ENCODE results near the gene GLYR1. TPM values are rescaled to one million over a fixed set of nuclear protein-coding genes. Genes with fewer than 3 reads are reported as not detected.

Gene GLYR1
- total RNA-seq = 52.7 and 53.6 TPM in 2 replicates

DNA sequence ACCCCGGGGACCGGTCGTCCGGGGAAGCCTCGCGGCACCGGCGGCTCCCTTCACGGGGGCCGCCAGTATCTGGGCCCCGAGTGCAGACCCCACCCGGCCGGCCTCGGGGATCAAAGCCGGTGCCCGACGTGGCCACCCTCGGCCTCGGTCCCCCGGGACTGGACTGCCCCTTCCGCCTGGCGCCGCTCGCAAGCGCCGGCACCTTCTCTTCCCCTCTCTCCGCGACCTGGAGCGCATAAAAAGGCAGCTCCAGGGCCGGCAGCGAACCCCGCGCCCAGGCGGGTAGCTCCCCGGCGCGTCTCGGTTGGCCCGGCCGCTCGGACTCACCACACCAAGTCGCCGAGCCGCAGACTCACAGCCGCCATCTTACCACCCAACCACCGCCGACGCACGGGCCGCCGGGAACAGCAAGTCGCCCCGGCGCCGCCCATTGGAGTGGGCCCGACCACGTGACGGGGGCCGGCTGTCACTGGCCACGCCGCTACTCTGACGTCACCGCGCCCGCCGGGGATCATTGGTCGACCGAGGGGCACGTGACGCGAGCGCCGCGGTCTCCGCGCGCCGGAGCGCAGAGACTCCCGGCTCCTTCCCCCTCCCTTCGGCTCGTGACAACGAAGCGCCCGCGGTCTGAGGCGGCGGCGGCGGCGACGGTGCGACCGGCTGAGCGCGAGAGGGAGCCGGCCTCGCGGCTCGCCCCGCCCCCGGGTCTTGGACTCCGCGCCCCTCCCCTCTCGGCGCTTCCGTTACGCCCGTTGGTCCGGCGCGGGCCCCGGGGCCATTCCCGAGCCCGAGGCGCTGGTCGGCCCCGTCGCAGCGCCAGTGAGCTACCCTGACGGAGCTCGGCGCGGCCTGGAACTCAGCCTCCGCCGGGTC lies at the start of gene GLYR1, which contains the start of gene UBN1:
Gene GLYR1 (minus strand): TSS at position 388 of the 873 bp plus-strand sequence. CDS start 23 bp downstream, at position 365.
Gene UBN1 (plus strand): TSS at position 581 of the 873 bp plus-strand sequence. CDS start 5,437 bp downstream, outside the sequence.

DNA sequence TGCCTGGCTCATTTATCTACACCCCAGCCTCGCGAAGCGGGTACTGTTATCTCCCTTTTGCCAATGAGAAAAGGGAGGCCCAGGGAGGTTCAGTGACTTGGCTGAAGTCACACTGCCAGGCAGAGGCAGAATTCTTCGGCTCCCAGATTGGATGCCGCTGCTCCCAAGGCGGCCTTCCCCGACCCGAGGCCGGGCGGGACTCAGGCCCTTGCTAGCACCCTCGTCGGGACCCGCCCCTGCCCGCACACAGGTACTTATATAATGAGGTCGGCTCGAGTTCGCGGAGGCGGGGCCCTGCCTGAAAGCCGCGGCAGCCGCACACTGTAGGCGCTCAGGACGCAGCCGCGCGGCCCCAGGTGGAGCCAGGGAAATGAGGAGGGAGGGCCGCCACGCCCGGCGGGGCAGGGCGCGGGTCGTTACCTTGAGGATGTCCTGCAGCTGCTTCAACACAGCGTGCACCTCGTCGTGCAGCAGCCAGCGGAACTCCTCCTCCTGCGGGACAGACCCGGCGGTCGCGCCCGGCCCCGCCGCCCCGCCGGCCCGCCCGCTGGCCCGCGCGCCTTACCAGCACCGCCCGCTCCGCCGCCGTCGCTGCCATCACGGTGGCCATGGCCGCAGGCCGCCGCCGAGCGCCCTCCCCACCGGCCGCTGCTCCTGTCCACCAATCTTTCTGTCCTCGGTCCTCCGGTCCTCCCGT lies 45.0 kb downstream of the GLYR1 start, which contains the start of gene ROGDI:
Gene ROGDI (minus strand): TSS at position 672 of the 697 bp plus-strand sequence. CDS start 62 bp downstream, at position 610.

DNA sequence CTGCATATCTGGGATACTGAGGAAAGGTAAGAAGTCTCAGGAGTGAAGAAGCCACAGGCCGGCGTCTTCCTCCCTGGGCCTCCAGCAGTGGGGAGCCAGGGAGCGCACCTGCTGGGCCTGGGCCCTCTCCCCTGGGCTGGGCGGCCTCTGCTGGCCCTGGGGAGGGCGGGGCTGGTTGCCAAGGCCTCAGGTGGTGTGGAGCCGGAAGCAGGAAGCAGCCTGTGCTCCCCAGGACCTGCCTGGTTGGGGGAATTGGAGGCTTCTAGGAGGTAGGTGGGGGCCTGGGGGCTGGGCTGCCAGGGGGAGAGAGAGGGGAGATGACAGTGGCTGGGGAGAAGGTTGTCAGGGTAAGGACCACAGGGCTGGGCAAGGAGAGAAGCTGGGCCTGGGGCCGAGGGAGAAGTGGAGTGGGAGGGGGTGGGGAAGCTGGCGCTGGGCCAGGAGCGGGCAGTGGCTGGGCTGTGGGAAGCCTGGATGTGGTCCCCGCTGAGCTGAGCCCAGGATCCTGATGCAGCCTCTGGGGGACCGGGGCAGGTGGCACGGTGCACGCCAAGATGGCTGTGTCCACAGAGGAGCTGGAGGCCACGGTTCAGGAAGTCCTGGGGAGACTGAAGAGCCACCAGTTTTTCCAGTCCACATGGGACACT lies 51.8 kb downstream of the GLYR1 start, which contains the start of gene SMIM22:
Gene SMIM22 (plus strand): TSS at position 189 of the 647 bp plus-strand sequence. CDS start 366 bp downstream, at position 555.

DNA sequence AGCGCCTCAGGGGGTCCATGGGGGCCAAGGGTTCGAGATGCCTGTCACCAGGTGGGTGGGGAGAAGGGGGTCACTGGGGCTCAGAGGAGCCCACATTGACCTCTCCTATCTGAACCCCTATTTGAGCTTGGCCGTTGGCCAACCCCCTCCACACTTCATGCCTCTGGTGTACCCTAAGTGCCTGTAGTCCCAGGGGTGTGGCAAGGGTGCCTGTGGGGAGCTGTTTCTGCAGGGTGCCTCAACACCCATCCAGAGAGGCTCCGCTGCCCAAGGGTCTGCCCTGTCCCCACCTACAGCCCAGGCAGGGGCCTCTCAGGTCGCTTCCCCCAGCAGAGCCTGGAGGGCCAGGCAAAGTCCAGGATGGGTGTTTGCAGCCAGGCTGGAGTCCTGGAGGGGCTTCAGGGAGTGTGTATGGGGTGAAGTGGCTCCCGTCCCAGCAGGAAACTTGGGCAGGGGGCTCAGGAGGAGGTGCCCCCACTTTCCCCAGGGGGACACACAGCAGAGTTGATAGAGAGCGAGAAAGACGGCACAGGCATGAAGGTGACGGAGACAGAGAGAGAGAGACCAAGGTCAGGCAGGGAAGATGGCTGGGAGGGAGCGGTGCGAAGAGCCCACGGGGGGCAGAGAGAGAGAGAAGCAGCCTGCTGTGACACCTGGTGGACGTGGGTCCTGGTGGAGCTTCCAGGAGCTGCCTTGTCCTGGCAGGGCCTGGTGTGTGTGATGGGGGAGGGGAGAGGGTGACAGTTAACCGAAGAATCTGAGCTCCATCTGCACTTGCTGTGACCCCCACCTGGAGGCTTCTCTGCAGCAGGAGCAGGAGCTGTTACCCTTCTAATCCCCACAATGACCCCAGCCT lies 59.2 kb downstream of the GLYR1 start, which contains the start of gene SEPTIN12:
Gene SEPTIN12 (minus strand): TSS at position 719 of the 856 bp plus-strand sequence. CDS start 700 bp downstream, at position 19.

GRCh38 chr16:4766875-4767628 lies 80.0 kb downstream of the GLYR1 start, which contains the start of gene ZNF500:
ZNF500 (minus strand) TSS chr16:4767162; CDS start chr16:4765978, 1,184 bp downstream.

Other genes starting within 250 kb of the GLYR1 start
- 7.1 and 8.6 TPM in 2 replicates for gene UBALD1, start 232.4 kb downstream of the GLYR1 start, total RNA-seq
- 39.3 and 43.7 TPM in 2 replicates for gene MGRN1, start 222.5 kb downstream of the GLYR1 start, total RNA-seq
- gene NUDT16L1, start 153.7 kb downstream of the GLYR1 start, total RNA-seq = 26.8 TPM in 2 replicates
- gene ANKS3, start 113.0 kb downstream of the GLYR1 start, total RNA-seq = 24.9 and 35.7 TPM in 2 replicates
- 0.29 and 1.3 TPM in 2 replicates for gene DNAAF8, start 112.8 kb downstream of the GLYR1 start, total RNA-seq
- 10.9 and 13.9 TPM in 2 replicates for gene ZNF500, start 80.1 kb downstream of the GLYR1 start, total RNA-seq
- gene SEPTIN12, start 58.9 kb downstream of the GLYR1 start, total RNA-seq = not detected in 2 replicates
- gene SMIM22, start 51.9 kb downstream of the GLYR1 start, total RNA-seq = not detected in 2 replicates
- gene ROGDI, start 44.7 kb downstream of the GLYR1 start, total RNA-seq = 16.4 and 16.9 TPM in 2 replicates
- 24.0 and 31.3 TPM in 2 replicates for gene UBN1, start 193 bp upstream of the GLYR1 start, total RNA-seq
- 51.5 and 105 TPM in 2 replicates for gene PPL, start 89.9 kb upstream of the GLYR1 start, total RNA-seq
- 0.44 and 2.0 TPM in 2 replicates for gene SEC14L5, start 111.0 kb upstream of the GLYR1 start, total RNA-seq
- 33.2 and 42.2 TPM in 2 replicates for gene NAGPA, start 186.6 kb upstream of the GLYR1 start, total RNA-seq
- under 0.01 and 1.3 TPM in 2 replicates for gene C16orf89, start 218.7 kb upstream of the GLYR1 start, total RNA-seq
- gene ALG1, start 224.6 kb upstream of the GLYR1 start, total RNA-seq = 32.6 and 43.2 TPM in 2 replicates

Data from smooth muscle cell of trachea (primary cell).